Activated CD8-positive, alpha-beta memory T cell treated with anti-CD3 and anti-CD28 coated beads, Interleukin-2, amount 50 U/mL, for 4 hours (primary cell): ENCODE results near the gene NOP58.
"Not testable (repeated sequence)": the region's sequence is repeated elsewhere in the genome, so short reads cannot be mapped to it uniquely, and the experiment has no call there.

Source experiments
- DNase-seq: peaks from one replicate; pipeline ENCODE4 v3.0.0-alpha.2; 2020

Gene NOP58

DNA sequence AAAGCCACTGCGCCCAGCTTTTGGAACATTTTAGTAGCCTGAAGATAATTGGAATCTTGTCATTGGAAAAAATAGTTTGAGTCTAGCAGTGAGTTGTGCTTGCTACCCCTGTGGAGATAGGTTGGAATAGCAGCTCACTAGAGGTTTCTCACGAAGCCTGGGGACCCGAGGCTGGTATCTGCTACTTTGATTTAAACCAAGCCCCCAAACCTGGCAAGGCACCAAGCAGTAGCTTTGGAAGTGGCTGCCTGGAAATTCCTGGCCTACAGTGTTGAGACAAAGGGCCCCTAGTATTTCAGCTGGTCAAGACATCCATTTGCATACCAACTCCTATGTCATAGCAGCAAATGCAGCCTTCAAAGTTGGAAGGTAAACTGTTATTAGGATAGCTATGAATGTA, 42.1 kb downstream of the NOP58 start:
- no peak for DNase-seq

DNA sequence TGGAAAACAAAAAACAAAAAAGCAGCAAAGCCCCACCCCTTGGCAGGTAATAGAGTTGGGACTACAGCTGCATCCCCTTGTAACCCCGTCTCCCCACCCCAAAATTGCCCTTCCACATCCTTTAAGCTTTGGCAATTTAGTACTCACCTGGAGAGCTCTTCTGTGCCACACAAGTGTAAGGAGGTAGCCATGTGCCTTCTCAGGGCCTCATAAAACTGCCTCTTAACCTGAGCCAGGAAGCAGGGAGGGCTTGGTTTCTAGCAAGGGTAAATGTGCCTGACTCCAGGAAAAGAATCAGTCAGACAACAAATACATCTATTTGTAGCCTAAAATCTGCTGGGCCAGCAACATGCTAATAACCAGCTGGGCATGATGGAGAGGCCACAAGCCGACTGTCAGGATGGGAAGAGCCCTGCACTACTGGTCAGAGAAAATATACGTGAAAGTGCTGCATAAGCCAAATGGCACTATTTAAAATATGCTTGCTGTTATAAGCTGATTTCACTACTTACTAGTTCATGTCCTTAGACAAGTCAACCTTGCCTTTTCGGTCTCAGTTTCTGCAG, 46.3 kb downstream of the NOP58 start:
- no peak for DNase-seq

DNA sequence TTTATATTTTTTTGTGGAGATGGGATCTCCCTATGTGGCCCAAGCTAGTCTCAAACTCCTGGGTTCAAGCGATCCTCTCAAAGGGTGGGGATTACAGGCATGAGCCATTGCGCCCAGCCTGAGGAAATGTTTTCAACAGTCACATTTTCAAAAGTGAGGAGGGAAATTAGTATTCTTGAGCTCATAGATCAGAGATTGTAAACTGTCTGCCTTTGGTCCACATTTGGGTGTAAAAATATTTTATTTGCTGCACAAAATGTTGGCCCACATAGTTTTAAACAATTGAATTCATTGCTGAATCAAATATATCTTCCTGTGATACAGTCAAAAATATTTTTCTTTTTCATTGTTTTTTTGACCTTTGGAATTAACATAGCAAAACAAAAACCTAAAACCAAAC, 48.6 kb downstream of the NOP58 start:
- no peak for DNase-seq

DNA sequence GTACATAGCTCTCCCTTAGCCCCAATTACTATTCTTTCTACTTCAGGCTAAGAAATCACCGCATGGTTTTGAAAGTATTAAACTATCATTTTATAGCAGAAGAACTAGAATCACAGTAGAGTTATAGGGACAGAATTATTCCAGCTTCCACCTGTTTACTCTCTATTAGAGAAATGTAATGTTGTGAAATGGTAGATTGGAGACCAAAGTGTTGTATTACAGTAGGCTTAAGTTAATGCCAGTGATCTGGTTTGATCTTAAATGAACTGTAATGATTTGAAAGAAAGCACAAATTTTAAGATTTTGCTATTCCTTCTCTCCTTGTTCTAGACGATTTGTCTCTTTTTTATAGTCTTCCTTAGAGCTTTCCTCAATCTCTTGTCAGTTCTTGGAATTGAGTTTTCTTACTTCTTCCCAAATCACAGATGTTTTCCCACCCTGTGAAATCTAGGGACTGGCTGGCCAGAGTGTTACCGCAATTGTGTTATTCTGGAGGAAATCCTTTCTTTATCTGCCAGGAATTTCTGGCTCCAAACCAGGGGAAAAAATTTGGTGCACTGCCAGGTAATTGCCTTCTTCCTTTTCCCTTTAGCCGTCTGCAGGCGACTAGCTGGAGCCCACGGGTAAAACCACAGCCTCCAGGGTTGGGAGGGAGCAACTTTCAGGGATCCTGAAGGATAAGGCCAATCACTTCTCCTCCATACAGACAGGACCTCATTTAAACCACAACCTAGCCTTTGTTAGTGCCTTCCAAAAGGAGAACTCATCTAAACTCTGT, 51.7 kb downstream of the NOP58 start:
- DNase-seq, result no peak

DNA sequence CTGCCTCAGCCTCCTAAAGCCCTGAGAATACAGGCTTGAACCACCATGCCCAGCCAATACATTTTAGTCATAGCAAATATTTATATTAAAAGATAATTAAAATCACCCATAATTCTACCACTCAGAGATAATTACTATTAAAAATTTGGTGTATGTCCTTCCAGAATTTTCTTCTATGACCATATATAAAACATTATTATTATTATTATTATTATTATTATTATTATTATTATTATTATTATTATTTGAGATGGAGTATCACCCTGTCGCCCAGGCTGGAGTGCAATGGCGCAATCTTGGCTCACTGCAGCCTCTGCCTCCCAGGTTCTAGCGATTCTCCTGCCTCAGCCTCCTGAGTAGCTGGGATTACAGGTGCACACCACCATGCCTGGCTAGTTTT, 54.8 kb downstream of the NOP58 start:
- not testable (repeated sequence) for DNase-seq

DNA sequence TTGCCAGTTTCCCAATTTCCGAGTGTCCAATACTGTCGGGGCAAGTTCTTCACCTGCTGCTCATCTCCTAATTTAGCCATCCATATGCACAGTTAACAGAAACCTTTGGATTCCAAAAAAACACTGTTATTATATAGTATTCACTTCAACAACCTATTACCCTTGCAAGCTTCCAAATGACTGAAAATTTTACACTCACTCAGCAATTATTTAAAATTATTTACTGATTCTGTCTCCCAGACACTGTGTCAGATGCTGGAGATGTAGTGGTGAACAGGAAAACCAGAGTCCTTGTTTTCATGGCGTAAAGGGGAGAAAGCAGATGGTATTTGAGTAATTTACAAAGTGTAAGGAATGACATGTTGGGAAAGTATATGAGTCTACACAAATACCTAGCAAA, 56.9 kb downstream of the NOP58 start:
- no peak for DNase-seq

DNA sequence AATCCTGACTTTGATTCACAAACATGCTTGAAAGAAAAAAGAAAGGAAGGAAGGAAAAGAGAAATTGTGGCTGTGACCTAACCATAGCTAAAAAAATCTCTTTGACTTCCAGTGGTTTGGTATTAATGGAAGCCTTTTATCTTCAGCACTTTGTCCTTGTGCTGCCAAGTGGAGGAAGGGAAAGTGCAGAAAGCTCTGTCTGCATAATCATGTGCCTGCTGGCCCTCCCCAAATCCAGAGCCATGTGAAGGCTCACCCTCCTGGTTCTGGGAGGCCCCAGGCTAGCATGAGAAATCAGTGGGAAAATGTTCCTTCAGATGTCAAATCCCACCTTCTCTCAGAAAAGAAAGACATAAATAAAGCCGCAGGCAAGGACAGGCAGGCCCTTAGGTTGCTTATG, 62.3 kb downstream of the NOP58 start:
- no peak for DNase-seq

DNA sequence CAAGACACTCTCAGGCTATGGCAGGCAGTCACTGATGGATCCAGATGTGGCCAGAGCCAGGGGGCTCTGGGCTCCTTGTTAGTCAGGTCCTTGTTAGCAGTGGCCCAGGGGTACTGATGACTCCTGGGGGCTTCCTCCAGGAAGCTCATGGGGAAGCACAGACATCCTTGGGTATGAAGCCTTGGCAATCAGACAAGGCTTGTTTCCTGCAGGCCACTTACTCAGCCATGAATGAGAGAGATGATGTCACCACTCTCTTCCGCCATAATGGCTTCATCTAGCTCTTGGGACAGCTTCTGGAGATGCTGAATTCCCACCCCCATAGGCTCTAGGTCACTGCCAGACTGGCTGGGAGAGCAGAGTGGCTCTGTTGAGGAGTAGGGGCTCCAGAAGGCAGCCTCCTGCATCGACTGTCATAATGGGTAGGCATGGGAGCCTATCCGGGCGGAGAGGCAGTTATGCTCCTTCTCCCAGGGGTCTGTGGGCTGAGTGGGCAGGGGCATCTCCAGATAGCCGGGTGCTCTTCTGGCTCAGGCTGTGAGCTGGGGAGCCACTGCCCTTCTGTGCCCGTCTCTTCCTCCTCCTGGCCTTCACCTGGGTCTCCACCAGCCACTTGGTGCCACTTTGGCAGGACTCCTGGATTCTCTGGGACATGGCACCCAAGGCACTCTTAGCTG, 70.4 kb downstream of the NOP58 start:
- DNase-seq, result no peak

DNA sequence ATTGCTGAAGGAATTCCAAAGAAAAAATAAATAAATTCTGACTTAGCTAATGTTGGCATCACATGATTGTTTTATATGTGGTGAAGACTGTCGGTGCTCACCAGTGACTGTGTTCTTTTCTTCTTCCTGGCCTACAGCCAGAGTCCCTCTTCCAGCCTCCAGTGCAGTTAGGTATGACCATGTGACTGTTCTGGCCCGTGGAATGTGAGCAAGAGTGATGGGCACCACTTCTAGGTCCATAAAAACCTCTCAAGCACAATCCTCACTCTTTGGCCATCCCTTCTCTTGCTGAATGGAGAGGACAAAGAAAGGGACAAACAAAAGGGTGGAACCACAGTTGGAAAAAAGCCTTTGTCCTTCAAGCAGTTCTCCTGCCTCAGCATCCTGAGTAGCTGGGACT, 71.6 kb downstream of the NOP58 start:
- DNase-seq, result no peak

DNA sequence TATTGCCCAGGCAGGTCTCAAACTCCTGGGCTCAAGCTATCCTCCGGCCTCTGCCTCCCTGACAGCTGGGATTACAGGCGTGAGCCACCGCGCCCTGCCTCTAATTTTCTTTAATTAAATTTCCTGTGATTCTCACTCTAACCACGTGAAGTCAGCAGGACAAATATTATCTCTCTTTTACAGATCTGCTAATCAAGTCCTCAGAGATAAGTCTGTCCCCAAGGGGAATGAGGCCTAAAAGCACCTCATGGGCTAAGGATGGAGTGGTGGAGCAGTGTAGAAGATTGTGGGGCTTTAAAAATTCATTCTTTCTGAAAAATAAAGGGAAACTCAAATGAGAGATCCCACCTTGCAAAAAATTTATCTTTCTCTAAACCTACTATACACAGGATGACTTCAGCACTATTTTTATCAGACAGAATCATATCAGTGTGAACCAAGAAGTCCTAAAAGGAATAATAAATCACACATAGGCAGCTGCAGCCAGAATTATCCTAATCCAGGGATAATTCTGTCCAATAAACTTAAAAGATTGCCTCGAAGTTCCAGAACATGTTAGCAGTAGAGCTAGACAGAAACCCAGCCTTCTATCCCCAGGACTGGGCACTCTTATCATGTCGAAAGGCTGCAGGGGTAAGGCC, 72.3 kb downstream of the NOP58 start:
- DNase-seq, result no peak

DNA sequence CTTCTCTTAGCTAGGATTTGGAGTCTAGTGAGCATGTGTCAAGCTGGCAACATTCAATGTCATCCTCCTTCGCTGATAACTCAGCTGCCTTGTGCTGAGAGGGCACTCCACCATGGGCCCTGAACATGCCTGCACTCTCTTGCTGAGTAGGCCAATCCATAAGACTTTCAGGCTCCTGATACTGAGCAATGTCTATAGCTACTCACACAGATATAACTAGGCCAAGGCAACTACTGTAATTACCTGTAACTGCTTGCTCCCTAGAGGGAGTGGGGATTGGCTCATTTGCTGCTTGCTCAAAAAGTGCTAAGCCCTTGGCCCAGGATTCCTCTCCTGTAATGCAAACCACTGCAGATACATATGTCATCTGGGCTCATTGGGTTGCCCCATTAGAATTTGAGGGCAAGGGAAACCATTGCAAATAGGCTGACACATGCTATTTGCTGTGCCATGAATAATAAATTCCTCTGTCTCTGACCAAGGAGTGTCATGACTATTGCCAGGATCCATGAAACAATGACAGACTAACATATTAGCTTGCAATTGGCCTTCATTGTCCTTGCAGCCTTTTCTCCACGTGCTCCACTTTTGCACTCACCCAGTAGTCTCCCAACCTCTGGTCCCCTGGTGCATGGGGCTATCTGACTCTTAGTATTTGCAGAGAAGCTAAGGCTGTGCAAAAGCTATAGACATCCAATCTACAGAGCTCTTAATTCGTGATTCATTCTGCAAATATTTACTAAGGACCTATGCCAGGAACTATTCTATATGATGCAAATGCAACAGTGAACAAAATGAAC, 73.7 kb downstream of the NOP58 start:
- DNase-seq, result no peak

DNA sequence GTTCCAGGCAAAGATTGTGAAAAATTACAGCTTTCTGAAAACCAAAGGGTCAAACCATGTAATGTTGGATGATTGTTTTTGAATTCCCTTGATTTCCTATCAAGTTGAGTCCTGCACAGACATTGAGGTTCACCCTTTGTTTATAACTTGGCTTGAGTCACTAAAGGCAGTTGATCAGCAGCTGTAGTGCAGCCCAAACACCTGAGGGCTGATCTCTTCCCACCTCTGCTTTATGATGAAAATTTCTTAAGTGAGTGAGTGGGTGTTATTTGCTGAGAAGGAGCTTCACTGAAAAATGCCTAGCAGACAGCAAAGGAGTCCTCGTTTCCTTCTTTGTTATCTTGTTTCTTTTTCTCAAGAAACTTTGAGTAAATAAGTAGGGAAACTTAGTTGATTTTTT, 78.6 kb downstream of the NOP58 start:
- DNase-seq, result no peak

DNA sequence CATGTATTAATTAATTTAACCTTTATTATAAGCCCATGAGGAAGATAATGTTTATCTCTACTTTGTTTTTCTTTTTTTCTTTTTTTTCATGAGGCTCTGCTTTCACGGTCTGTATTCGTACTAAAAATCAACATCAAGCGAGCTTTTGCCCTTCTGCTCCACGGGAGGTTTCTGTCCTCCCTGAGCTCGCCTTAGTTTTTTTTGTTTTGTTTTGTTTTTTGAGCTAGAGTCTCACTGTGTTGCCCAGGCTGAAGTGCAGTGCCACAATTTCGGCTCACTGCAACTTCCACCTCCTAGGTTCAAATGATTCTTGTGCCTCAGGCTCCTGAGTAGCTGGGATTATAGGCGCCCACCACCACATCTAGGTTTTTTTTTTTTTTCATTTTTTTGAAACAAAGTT, 80.6 kb downstream of the NOP58 start:
- no peak for DNase-seq
